H9 (cell line): Measurements from ENCODE around the gene CWC27. TPM values are rescaled to one million over a fixed set of nuclear protein-coding genes. Genes with fewer than 3 reads are reported as not detected.

ENCODE experiments used
- DNase-seq: peaks from one replicate; pipeline ENCODE4 v3.0.0-alpha.2; 2017
- H2AFZ ChIP-seq: one replicate; pipeline ENCODE4 v1.6.1; 2013; ENCODE audit warnings: mild to moderate bottlenecking, low read length, control low read depth, moderate library complexity
- H2AK5ac ChIP-seq: 2 replicates; pipeline ENCODE4 v1.6.1; 2013; ENCODE audit warnings: low read length, control low read depth, mixed read lengths; ENCODE audit not compliant: insufficient read length
- H2BK120ac ChIP-seq: one replicate; pipeline ENCODE4 v1.6.1; 2013; ENCODE audit warnings: low read depth, mild to moderate bottlenecking, low read length, control low read depth, inconsistent platforms; ENCODE audit not compliant: poor library complexity, severe bottlenecking
- H2BK12ac ChIP-seq: 2 replicates; pipeline ENCODE4 v1.6.1; 2013; ENCODE audit warnings: low read length, control low read depth, mixed read lengths, low read depth; ENCODE audit not compliant: insufficient read length
- H2BK15ac ChIP-seq: 2 replicates; pipeline ENCODE4 v1.6.1; 2013; ENCODE audit warnings: low read depth, low read length, control low read depth
- H2BK20ac ChIP-seq: one replicate; pipeline ENCODE4 v1.6.1; 2013; ENCODE audit warnings: low read depth, mild to moderate bottlenecking, low read length, control low read depth, inconsistent platforms; ENCODE audit not compliant: poor library complexity, severe bottlenecking
- H2BK5ac ChIP-seq: 2 replicates; pipeline ENCODE4 v1.6.1; 2013; ENCODE audit warnings: low read length, control low read depth, mixed read lengths; ENCODE audit not compliant: insufficient read length
- H3K14ac ChIP-seq: 2 replicates; pipeline ENCODE4 v1.6.1; 2013; ENCODE audit warnings: low read length, control low read depth; ENCODE audit not compliant: insufficient read depth
- H3K18ac ChIP-seq: 2 replicates; pipeline ENCODE4 v1.6.1; 2013; ENCODE audit warnings: low read depth, mild to moderate bottlenecking, mixed read lengths, low read length, control low read depth; ENCODE audit not compliant: insufficient read length
- H3K23ac ChIP-seq: 2 replicates; pipeline ENCODE4 v1.6.1; 2013; ENCODE audit warnings: low read length, control low read depth, mixed read lengths, low read depth; ENCODE audit not compliant: insufficient read length
- H3K23me2 ChIP-seq: 2 replicates; pipeline ENCODE4 v1.6.1; 2013; ENCODE audit warnings: low read depth, mild to moderate bottlenecking, mixed read lengths, low read length, control low read depth; ENCODE audit not compliant: insufficient read length, poor library complexity, severe bottlenecking
- H3K27ac ChIP-seq: 2 replicates; pipeline ENCODE4 v1.5.1; 2013; ENCODE audit warnings: low read length, control low read depth, mixed read lengths, low read depth; ENCODE audit not compliant: insufficient read length
- H3K27me3 ChIP-seq: 2 replicates; pipeline ENCODE4 v1.6.1; 2013; ENCODE audit warnings: low read length, control low read depth, inconsistent platforms; ENCODE audit not compliant: insufficient read depth
- H3K4ac ChIP-seq: 2 replicates; pipeline ENCODE4 v1.6.1; 2013; ENCODE audit warnings: low read depth, mild to moderate bottlenecking, control low read depth, inconsistent platforms, low read length, moderate library complexity
- H3K4me1 ChIP-seq: 2 replicates; pipeline ENCODE4 v1.6.1; 2013; ENCODE audit warnings: low read length, control low read depth, inconsistent platforms; ENCODE audit not compliant: insufficient read depth
- H3K4me2 ChIP-seq: 2 replicates; pipeline ENCODE4 v1.6.1; 2013; ENCODE audit warnings: low read length, control low read depth, mixed read lengths; ENCODE audit not compliant: insufficient read length, insufficient read depth
- H3K56ac ChIP-seq: 2 replicates; pipeline ENCODE4 v1.6.1; 2013; ENCODE audit warnings: low read depth, mild to moderate bottlenecking, mixed read lengths, low read length, control low read depth; ENCODE audit not compliant: insufficient read length
- H3K79me1 ChIP-seq: 2 replicates; pipeline ENCODE4 v1.6.1; 2013; ENCODE audit warnings: low read depth, mild to moderate bottlenecking, moderate library complexity, low read length, control low read depth, inconsistent platforms; ENCODE audit not compliant: insufficient read depth, poor library complexity, severe bottlenecking
- H3K79me2 ChIP-seq: 2 replicates; pipeline ENCODE4 v1.6.1; 2013; ENCODE audit warnings: low read length, control low read depth, inconsistent platforms; ENCODE audit not compliant: insufficient read depth
- H3K9ac ChIP-seq: 2 replicates; pipeline ENCODE4 v1.6.1; 2013; ENCODE audit warnings: low read length, control low read depth, mixed read lengths; ENCODE audit not compliant: insufficient read length; ENCODE audit errors: extremely low read depth
- H3K9me3 ChIP-seq: one replicate; pipeline ENCODE4 v1.6.1; 2013; ENCODE audit warnings: low read depth, low read length, inconsistent platforms; ENCODE audit not compliant: control insufficient read depth
- H3T11ph ChIP-seq: one replicate; pipeline ENCODE4 v1.6.1; 2013; ENCODE audit warnings: mild to moderate bottlenecking, low read length, control low read depth, inconsistent platforms
- H4K20me1 ChIP-seq: one replicate; pipeline ENCODE4 v1.6.1; 2013; ENCODE audit not compliant: control insufficient read depth, insufficient read length, insufficient read depth
- H4K5ac ChIP-seq: 2 replicates; pipeline ENCODE4 v1.6.1; 2013; ENCODE audit warnings: low read depth, mild to moderate bottlenecking, mixed read lengths, low read length, control low read depth; ENCODE audit not compliant: insufficient read length
- H4K8ac ChIP-seq: replicated peaks from 2 replicates; pipeline ENCODE4 v1.6.1; 2013; ENCODE audit warnings: low read length, control low read depth, mixed read lengths, low read depth; ENCODE audit not compliant: insufficient read length
- H4K91ac ChIP-seq: 2 replicates; pipeline ENCODE4 v1.6.1; 2013; ENCODE audit warnings: low read depth, mild to moderate bottlenecking, moderate library complexity, mixed read lengths, low read length, control low read depth; ENCODE audit not compliant: insufficient read length
- H3K27ac Mint-ChIP-seq, 3 experiments: 2 replicates in 2 of 3; 3 replicates in 1 of 3; pipeline ENCODE4 v1.8.0; 2020 to 2021; ENCODE audit warnings: mixed read lengths in 3 of 3, mild to moderate bottlenecking in 1 of 3, moderate library complexity in 1 of 3
- H3K27me3 Mint-ChIP-seq: 2 replicates; pipeline ENCODE4 v1.8.0; 2021; ENCODE audit warnings: low read depth, mild to moderate bottlenecking, moderate library complexity, mixed read lengths
- H3K36me3 Mint-ChIP-seq, 3 experiments: 2 replicates in 2 of 3; 3 replicates in 1 of 3; pipeline ENCODE4 v1.8.0; 2020 to 2021; ENCODE audit warnings: low read depth in 3 of 3, mixed read lengths in 3 of 3; ENCODE audit not compliant: insufficient read depth in 1 of 3
- H3K4me1 Mint-ChIP-seq, 2 experiments: 2 replicates each; pipeline ENCODE4 v1.8.0; 2020; ENCODE audit warnings: mixed read lengths in 2 of 2
- H3K4me3 Mint-ChIP-seq, 2 experiments: 2 replicates in 1 of 2; 3 replicates in 1 of 2; pipeline ENCODE4 v1.8.0; 2020 to 2021; ENCODE audit warnings: mild to moderate bottlenecking in 2 of 2, mixed read lengths in 2 of 2, moderate library complexity in 1 of 2
- H3K9me3 Mint-ChIP-seq, 2 experiments: 2 replicates in 1 of 2; 3 replicates in 1 of 2; pipeline ENCODE4 v1.8.0; 2020; ENCODE audit warnings: mild to moderate bottlenecking in 2 of 2, mixed read lengths in 2 of 2, moderate library complexity in 1 of 2
- CTCF ChIP-seq: fragments of 200-600 bp; sonication (generic); conservative IDR thresholded peaks from 3 replicates; pipeline ENCODE4 v1.8.0; 2021; ENCODE audit warnings: antibody characterized with exemption, mild to moderate bottlenecking
- WGBS: extraction: QIAGEN DNeasy Blood & Tissue Kit; methylation state at CpG from one replicate; pipeline ENCODE4 v1.1.7; 2013; ENCODE audit warnings: missing lambda C conversion rate, low lambda C conversion rate, mixed read lengths; ENCODE audit not compliant: insufficient read length; ENCODE audit errors: extremely low coverage; 5-methylcytosine and 5-hydroxymethylcytosine counted together
- total RNA-seq: library from RNA; stranded (reverse); gene quantifications from 2 replicates; pipeline ENCODE4 v1.2.1, GENCODE V29; 2021

CWC27 gene
- total RNA-seq, 1 experiment from 2014 or later = 41.9 TPM

GRCh38 chr5:64895748-64896147, 127.0 kb downstream of the CWC27 start:
- Mint-ChIP-seq H3K9me3 (peaks cover 5 to 6% of the 10 kb centered on the region in 2 experiments; a peak in 2 of 5 replicates), H3K36me3 (peaks cover 9 to 22% (median 11%) of the 10 kb centered on the region in 3 experiments; a peak in 5 of 7 replicates), H3K27ac (0 out of 7 replicates have a peak overlapping the region, but pooled peaks of 1 of the 3 experiments have one; percentile 69), H3K4me3 (no peak overlapping the region), H3K4me1 (peaks cover 4 to 5% of the 10 kb centered on the region in 2 experiments), H3K27me3 (no peaks in the 10 kb centered on the region)
- no peaks in the 10 kb centered on the region for H3K27me3 ChIP-seq
- no peak overlapping the region for H3K4me2 ChIP-seq
- no peak overlapping the region for H3T11ph ChIP-seq
- no peak overlapping the region for H3K14ac ChIP-seq
- no peak overlapping the region for H3K27ac ChIP-seq
- no peak overlapping the region for H4K8ac ChIP-seq
- no peak overlapping the region for H2BK12ac ChIP-seq
- no peak overlapping the region for H4K5ac ChIP-seq
- no peak overlapping the region for H2BK120ac ChIP-seq
- no peak overlapping the region for H3K23ac ChIP-seq
- no peak for TF ChIP-seq CTCF
- H3K56ac ChIP-seq = no peak overlapping the region
- no peaks in the 10 kb centered on the region for H4K20me1 ChIP-seq
- no peaks in the 10 kb centered on the region for H3K23me2 ChIP-seq
- H3K79me1 ChIP-seq = no peaks in the 10 kb centered on the region
- H3K4ac ChIP-seq = no peak overlapping the region
- H3K79me2 ChIP-seq = no peaks in the 10 kb centered on the region
- H2BK5ac ChIP-seq = no peak overlapping the region
- no peak overlapping the region for H2BK15ac ChIP-seq
- H3K4me1 ChIP-seq = no peaks in the 10 kb centered on the region
- WGBS = no CpG with 5 or more reads among the region's 2 CpGs
- no peak overlapping the region for H2BK20ac ChIP-seq
- no peak for DNase-seq
- no peak overlapping the region for H2AK5ac ChIP-seq
- no peak overlapping the region for H3K9ac ChIP-seq
- H3K9me3 ChIP-seq = no peaks in the 10 kb centered on the region
- H3K18ac ChIP-seq = no peak overlapping the region
- no peak overlapping the region for H4K91ac ChIP-seq
- no peak overlapping the region for H2AFZ ChIP-seq
